Measurements from ENCODE around the gene MLNR. TPM values are rescaled to one million over a fixed set of nuclear protein-coding genes. Genes with fewer than 3 reads are reported as not detected.
A peak's percentile ranks its signal among the peaks of the same experiment; 100 is the strongest.

MLNR gene
- total RNA-seq, 1 experiment from 2014 or later = not detected

- TF ChIP-seq E2F5 (CRISPR knock-in tag; IDR thresholded peaks at IDR 0.05) (no peak; the same call in 1 of the 2 replicates), ZBTB21 (CRISPR knock-in tag; IDR thresholded peaks at IDR 0.05; ENCODE audit: borderline replicate concordance) (no peak), TP53 (CRISPR knock-in tag; IDR thresholded peaks at IDR 0.05) (0 out of 2 replicates have a peak, but pooled peaks have one; percentile 51), HMGA2 (CRISPR knock-in tag; IDR thresholded peaks at IDR 0.05) (no peak), NR3C1 (CRISPR knock-in tag; conservative IDR thresholded peaks at IDR 0.05; ENCODE audit: low read depth) (no peak), ARID4B (CRISPR knock-in tag; IDR thresholded peaks at IDR 0.05; ENCODE audit: borderline replicate concordance) (peak; percentile 95), CBFB (CRISPR knock-in tag; IDR thresholded peaks at IDR 0.05; ENCODE audit: low read depth) (peak; percentile 51; the same call in 1 of the 2 replicates), NR1H2 (CRISPR knock-in tag; IDR thresholded peaks at IDR 0.05) (no peak; the same call in 1 of the 2 replicates), STAT6 (CRISPR knock-in tag; conservative IDR thresholded peaks at IDR 0.05; ENCODE audit: low read depth) (no peak), ATF2 (CRISPR knock-in tag; IDR thresholded peaks at IDR 0.05; ENCODE audit: borderline replicate concordance, low read depth) (no peak), MAX (CRISPR knock-in tag; IDR thresholded peaks at IDR 0.05) (peak; percentile 97), SMAD3 (CRISPR knock-in tag; IDR thresholded peaks at IDR 0.05; ENCODE audit: borderline replicate concordance) (peak; percentile 78), IRF1 (CRISPR knock-in tag; IDR thresholded peaks at IDR 0.05) (0 out of 2 replicates have a peak, but pooled peaks have one; percentile 86), IRF2 (CRISPR knock-in tag; IDR thresholded peaks at IDR 0.05; ENCODE audit: borderline replicate concordance, low read depth) (no peak), ZSCAN18 (CRISPR knock-in tag; IDR thresholded peaks at IDR 0.05) (no peak), CREM (CRISPR knock-in tag; IDR thresholded peaks at IDR 0.05) (peak; percentile 45; the same call in 1 of the 2 replicates), FOXJ3 (CRISPR knock-in tag; IDR thresholded peaks at IDR 0.05; ENCODE audit: borderline replicate concordance) (no peak), MYBL2 (CRISPR knock-in tag; IDR thresholded peaks at IDR 0.05) (peak; percentile 86), ESRRA (CRISPR knock-in tag; IDR thresholded peaks at IDR 0.05; ENCODE audit: borderline replicate concordance) (peak; percentile 92; the same call in 1 of the 2 replicates), KAT7 (CRISPR knock-in tag; IDR thresholded peaks at IDR 0.05; ENCODE audit: borderline replicate concordance) (0 out of 2 replicates have a peak, but pooled peaks have one; percentile 50), GRHL2 (CRISPR knock-in tag; IDR thresholded peaks at IDR 0.05; ENCODE audit: insufficient replicate concordance, severe bottlenecking) (no peak), NFATC4 (CRISPR knock-in tag; IDR thresholded peaks at IDR 0.05) (no peak), ATF1 (CRISPR knock-in tag; IDR thresholded peaks at IDR 0.05) (no peak), ATF6 (CRISPR knock-in tag; IDR thresholded peaks at IDR 0.05) (no peak)
These were observed at the start of gene MLNR (continued) for GRCh38 chr13:49220036-49220855.
